ENCODE measurements around the gene CLEC16A.

GRCh38 chr16:11032922-11033291, 88.5 kb downstream of the CLEC16A start:
- TF ChIP-seq CTCF (IDR thresholded peaks at IDR 0.05 in 4 of 5, conservative IDR thresholded peaks at IDR 0.05 in 1 of 5) (no peak), POLR2A (IDR thresholded peaks at IDR 0.05) (no peak)
